HG02840 (cell line): ENCODE measurements around the gene MAP4K3.
A peak's percentile ranks its signal among the peaks of the same experiment; 100 is the strongest.

Experiments
- ATAC-seq: cut with Tn5 transposase; IDR thresholded peaks from one replicate; pipeline ENCODE4 v1.9.1; 2021; ENCODE audit warnings: mild to moderate bottlenecking, moderate library complexity, moderate number of reproducible peaks; ENCODE audit not compliant: unreplicated experiment, low FRiP score

Gene MAP4K3

DNA sequence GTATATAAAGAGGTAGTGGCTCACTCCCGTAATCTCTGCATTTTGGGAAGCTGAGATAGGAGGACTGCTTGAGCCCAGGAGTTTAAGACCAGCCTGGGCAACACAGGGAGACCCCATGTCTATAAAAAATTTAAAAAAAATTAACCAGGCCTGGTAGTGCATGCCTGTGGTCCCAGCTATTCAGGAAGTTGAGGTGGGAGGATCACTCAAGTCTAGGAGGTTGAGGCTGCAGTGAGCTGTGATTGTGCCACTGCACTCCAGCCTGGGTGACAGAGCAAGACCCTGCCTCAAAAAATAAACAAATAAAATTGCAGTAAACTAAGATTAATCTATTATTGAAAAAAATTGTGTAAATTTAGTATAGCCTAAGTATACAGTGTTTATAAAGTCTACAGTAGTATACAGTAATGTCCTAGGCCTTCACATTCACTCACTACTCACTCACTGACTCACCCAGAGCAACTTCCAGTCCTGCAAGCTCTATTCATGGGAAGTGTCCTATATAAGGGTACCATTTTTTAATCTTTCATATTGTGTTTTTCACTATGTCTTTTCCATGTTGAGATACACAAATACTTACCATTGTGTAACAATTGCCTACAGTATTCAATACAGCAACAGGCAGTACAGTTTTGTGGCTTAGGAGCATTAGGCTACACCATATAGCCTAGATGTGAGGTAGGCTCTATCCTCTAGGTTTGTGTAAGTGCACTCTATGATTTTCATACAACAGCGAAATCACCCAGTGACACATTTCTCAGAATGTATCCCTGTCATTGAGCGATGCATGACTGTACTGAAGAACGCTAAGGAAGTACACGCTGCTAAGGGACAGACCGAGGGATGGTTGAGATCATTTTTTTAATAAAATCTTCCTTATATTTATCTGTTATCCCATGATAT is 10.4 kb upstream of the MAP4K3 start:
- no peak for ATAC-seq

DNA sequence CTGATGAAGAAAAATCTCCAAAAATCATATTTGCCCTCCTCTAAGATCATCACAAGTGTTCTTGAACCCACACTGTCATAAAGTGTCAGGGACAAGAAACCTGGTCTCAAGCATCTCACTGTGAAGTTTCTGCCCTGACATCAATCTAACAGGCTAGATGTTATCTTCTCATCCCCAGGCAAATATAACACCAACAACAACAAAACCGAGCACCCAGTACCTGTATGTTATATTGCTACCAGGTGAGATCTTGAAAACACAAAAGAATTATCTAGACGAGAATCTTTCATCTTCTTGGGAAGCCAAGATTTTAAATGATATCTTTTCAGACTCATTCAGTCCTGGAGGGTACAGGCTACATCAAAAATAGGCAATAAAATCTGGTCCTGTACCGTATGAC is 8.8 kb upstream of the MAP4K3 start:
- no peak for ATAC-seq

GRCh38 chr2:39443009-39443408 is 5.9 kb upstream of the MAP4K3 start:
- no peak for ATAC-seq

DNA sequence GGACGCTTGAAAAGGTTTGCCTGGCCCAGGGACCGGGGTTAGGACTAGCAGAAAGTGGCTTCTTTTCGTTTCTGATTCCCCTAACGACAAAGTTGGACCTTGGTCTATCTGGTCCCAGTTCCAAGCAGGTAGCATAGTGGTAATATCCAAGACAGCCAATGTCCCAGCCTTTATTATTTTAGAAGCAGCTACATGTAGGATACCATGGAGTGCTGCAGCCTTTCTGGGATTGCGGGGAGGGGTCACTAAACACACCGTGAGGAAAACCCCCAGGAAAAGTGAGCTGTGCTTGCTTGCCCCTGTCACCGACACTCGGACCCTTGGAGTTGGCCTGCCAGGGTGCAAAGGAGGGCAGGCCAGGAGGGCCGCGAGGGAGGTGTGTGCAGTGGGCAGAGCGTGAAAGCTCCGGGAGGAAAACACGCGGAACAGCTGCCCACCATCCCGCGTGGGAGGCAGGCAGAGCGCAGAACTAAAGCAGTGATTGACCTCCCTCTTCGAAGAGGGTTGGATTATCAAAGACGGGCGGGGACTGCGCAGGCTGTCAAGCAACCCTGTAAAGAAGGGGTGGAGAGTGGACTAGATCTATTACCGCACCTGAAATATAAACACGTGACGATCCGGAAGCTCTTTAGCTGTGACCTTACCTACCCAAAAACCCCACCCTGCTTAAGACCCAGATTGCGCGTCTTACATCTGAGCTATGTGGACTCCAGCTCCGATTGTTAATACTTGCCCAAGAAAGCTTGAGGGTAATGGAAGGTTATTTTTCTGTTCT is 624 bp upstream of the MAP4K3 start:
- peak; percentile 47 for ATAC-seq

GRCh38 chr2:39435741-39436591 is 1.1 kb downstream of the MAP4K3 start:
- ATAC-seq = no peak

DNA sequence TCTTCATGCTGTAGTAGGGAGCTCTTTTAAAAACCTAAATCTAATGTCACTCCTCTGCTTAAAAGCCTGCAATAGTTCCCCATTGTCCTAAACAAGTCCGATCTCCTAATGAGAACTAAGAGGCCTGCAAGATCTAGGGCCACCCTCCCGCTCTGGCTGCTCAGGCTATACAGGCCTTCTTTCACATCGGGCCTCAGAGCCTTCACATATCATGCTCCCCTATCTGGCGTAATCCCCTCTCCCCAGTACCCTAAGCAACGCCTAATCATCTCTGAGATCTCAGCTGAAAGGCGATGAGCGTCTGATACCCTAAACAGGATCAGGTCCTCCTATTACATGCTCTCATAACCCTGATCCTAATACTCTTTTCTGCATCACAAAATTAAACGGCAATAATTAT is 1.9 kb downstream of the MAP4K3 start:
- no peak for ATAC-seq

DNA sequence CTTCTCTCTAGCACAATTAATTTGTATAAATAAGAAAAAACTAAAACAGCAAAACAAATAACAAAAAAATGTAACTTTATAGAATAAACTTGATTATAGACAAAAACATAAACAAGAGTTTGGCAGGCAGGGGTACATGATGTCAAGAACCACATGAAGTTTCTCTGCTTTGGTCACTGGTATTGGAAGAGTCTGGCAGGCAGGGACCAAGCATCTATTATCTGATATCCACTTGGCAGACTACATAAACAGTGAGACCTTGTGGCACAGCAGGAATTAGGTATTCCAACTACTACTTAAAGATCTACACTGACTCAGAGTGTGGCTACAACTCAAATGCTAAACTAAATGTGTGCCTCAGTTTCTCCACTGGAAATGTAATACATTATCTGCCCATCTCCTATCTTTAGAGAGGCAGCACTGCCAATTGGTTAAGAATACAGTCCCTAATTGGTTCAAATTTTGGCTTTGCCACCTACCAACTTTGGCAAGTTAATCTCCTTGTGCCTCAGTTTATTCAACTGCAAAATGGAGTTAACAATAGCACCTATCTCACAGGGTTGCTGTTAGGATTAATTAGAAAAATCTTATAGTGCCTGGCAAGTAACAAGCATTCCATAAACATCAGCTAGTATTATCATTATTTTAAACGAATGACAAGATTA is 2.7 kb downstream of the MAP4K3 start:
- no peak for ATAC-seq

DNA sequence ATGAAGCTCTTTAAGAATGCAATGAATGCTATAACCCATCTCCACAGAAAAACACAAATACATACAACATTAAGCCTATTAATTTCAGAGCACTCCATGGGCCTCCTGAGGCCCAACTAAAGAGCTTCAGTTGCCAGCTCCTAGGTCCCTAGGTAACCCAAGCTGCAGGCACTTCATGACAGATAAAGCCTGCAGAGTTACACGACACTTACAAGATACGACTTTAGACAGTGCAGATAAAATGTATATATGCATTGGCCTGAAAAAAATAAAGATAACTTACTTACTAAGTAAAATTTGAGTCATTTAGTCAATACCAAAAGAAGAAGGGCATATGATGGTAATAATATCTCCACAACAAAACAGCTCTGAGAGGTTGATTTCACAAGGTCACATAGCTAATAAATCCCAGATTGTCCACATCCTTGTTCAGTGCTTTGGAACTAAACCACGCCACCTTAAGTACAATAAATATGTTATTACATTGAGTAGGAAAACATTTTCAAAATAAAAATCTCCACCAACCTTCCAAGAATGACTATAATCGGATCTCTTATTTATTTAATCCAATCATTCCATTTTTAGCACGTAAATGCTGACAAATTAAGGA is 3.4 kb downstream of the MAP4K3 start:
- ATAC-seq = no peak

GRCh38 chr2:39432701-39433100 is 4.4 kb downstream of the MAP4K3 start:
- no peak for ATAC-seq

GRCh38 chr2:39431592-39432316 is 5.3 kb downstream of the MAP4K3 start:
- no peak for ATAC-seq

DNA sequence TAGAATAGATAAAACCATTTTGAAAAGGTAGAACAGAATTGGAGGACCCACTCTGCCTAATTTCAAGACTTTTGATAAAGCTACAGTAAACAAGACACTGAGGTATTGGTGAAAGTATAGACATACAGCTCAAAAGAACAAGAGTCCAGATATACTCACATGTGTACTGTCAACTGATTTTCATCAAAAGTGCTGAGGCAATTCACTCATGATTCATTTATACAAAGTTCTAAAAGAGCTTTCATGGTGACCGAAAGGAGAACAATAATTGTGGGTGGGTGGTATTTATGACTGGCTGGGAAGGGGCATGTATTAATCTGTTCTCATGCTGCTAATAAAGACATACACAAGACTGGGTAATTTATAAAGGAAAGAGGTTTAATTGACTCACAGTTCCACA is 7.3 kb downstream of the MAP4K3 start:
- no peak for ATAC-seq

GRCh38 chr2:39424951-39425350 is 12.1 kb downstream of the MAP4K3 start:
- ATAC-seq = no peak

- no peak for ATAC-seq
Measured at GRCh38 chr2:39422700-39423099, 14.4 kb downstream of the MAP4K3 start.

- ATAC-seq = no peak
Measured at GRCh38 chr2:39421354-39421753, 15.7 kb downstream of the MAP4K3 start.

- ATAC-seq = no peak
Measured at GRCh38 chr2:39419282-39420223, 17.5 kb downstream of the MAP4K3 start.

DNA sequence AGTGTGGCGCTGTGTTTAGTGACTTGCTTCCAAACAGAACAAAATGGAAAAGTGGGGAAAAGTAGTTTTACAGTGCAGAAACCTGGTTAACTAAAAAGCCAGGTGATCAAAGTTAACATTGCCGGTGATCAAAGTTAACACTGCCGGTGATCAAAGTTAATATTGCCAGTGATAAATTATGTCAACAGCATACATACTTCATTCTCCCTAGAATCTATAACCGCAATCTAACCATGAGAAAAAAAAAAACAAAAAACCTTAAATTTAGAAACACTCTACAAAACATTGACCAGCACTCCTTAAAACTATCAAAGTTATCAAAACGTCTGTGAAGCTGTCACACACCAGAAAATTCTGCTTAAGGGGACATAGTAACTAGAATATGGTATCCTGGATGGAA is 18.6 kb downstream of the MAP4K3 start:
- no peak for ATAC-seq

DNA sequence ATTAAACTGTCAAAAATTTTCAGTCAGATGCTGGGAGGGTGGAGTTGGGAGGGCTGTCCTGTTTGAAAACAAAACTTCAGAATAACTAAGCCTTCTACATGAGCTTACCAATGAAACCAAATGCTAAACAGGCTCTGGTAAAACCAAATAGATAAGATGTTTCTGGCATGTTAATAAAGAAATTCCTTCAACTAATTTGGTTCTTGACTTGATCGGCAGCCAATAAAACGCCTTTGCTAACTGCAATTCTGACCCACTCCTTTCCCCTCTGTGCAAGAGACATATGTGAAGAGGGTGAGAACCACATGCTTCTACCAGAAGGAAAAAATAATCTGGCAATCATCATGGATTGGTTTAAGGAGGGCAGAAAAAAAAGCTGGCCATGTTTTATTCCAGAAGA is 20.9 kb downstream of the MAP4K3 start:
- no peak for ATAC-seq

- no peak for ATAC-seq
Measured at GRCh38 chr2:39413063-39413737, 23.9 kb downstream of the MAP4K3 start.
